ENCODE results near the gene MEG3. TPM values are rescaled to one million over a fixed set of nuclear protein-coding genes. Genes with fewer than 3 reads are reported as not detected.

Gene MEG3
- total RNA-seq = not detected

DNA sequence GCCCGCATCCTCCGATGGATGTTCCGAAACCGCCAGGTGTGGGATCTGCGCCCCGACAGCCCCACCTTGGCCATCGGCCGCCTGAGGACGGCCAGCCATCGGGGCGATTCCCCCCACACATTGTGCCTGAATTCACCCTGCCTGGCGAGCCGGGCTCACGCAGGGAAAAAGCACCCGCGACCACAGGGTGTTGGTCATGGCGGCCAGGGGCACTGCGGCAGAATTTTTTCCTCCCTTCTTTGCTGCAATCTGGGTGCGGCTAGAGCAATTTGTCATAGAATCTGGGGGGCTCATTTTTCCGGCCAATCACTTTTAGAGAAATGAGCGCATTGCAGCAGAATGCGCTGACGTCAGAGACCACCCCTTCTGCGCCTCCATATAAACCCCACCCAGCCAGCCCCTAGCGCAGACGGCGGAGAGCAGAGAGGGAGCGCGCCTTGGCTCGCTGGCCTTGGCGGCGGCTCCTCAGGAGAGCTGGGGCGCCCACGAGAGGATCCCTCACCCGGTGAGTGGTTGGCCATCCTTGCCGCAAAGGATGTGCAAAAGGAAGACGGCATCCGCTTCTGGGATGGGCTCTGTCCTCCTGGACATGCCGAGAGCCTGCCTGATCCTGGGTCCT, at the start of gene MEG3:
Gene MEG3 (plus strand): TSS at position 406 of the 619 bp plus-strand sequence.
- Mint-ChIP-seq H3K9me3 (peaks cover 0 to 10% of the 10 kb centered on the region in 2 donors), H3K27ac (no peak within 1 kb of the TSS), H3K36me3 (peaks cover 0 to 11% of the 10 kb centered on the region in 2 donors)
- DNase-seq (ENCODE audit: low spot score in 2 of 2) (no peak), ATAC-seq (no peak)

DNA sequence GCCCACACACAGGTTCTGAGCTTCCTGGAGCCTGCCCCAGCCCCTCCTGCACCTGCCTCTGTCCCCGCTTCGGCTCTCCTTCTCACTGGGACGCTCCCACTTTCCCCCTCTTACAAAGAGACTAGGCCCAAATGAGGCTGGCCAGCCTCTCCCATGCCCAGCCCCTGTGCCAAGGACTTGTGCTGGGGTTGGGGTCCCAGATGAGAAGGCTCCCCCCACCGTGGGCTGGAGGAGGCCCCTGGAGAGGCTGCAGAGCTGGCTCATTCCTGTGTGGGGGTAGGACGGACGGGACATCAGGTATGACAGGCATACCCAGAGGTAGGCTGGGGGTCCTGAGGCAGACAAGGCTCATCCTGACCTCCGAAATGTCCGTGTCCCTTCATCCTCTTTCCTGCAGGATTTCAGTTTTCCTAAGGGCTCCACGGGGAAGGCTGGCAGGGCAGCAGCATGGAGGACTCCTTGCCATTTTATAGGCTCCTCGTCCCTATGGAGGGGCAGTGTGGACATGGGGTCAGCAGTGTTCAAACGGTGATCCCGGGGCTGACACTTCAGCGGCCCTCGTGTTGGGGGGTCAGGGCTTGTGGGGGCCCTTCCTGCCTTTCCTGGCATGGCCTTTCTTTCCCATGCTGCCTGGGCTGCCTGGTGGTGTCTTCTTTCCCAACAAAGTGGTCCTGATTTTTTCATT, 49.1 kb upstream of the MEG3 start:
- ATAC-seq = no peak
- Mint-ChIP-seq H3K9me3 (no peaks in the 10 kb centered on the region), H3K27ac (no peak overlapping the region), H3K36me3 (no peaks in the 10 kb centered on the region)
- peak in 1 of 2 donors; percentile 30 for DNase-seq (ENCODE audit: low spot score in 2 of 2)

DNA sequence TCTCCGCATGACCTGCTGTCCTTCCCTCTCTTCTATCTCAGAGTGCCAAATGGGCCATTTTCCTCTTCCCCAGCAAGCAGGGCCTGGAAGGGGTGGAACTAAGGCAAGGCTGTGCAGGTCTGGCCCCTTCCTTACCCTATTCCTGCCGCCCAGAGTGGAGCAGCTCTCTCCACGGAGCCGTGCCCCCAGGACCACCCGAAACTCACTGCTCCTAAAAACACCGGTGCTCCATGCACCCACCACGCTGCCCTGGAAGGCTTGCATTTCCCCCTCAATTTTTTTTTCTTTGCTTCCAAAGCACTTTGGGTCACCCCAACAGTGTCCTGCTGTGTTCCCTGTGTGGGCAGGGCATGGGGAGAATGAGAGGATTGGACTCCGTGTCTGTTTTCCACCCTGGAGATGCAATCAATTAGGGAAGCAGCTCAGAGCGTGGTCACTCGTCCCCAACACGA, 48.5 kb upstream of the MEG3 start:
- H3K27ac Mint-ChIP-seq = no peak overlapping the region

DNA sequence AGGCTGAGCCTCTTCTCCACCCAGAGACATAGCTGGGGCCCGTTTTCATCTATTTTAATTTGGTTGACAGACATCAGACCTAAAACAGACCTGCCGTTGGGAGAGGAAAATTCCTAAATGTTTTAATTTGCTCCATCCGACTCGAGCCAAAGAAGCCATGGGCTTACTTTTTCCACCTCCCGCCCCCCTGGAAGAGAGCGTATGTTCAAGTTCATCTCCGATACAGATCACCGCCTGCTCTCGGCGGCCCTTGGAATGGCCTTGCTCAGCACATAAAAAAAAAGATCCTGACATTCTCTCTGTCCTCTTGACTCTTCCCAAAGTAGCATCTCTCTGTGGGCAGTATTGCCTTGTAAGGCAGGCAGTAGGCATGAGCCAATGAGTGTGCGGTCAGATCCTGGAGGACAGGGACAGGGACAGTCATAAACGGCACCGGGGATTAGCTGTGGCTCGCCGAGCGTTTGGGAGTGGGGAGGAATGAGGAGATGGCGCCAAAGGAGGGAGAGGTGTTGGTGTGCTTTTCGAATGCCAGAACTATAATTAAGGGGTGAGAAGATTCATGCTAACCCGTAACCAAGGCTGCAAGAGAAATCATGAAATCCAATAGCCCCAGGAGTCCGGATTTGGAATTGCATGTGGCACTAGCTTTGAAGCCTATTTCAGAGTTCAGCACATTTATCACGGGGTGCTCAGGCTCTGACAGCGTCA, 47.9 kb upstream of the MEG3 start:
- no peak for ATAC-seq
- Mint-ChIP-seq H3K36me3 (no peaks in the 10 kb centered on the region), H3K9me3 (no peaks in the 10 kb centered on the region), H3K27ac (no peak overlapping the region)
- DNase-seq (ENCODE audit: low spot score in 2 of 2) = peak in 1 of 2 donors; percentile 35

More for the DNA sequence above, 48.5 kb upstream of the MEG3 start:
- no peaks in the 10 kb centered on the region for H3K9me3 Mint-ChIP-seq
- no peak for ATAC-seq
- peak in 1 of 2 donors; percentile 23 for DNase-seq (ENCODE audit: low spot score in 2 of 2)
- H3K36me3 Mint-ChIP-seq = no peaks in the 10 kb centered on the region

- Mint-ChIP-seq H3K36me3 (no peaks in the 10 kb centered on the region), H3K27ac (peak overlapping the region in 1 of 2 donors; percentile 36), H3K9me3 (no peaks in the 10 kb centered on the region)
- peak in 1 of 2 donors; percentile 14 for DNase-seq (ENCODE audit: low spot score in 2 of 2)
- ATAC-seq = no peak
These were observed 47.4 kb upstream of the MEG3 start for GRCh38 chr14:100778526-100778882.

GRCh38 chr14:100778951-100779690, 46.8 kb upstream of the MEG3 start:
- DNase-seq (ENCODE audit: low spot score in 2 of 2) (peak in 1 of 2 donors; percentile 45), ATAC-seq (no peak)
- no peaks in the 10 kb centered on the region for H3K9me3 Mint-ChIP-seq
- H3K27ac Mint-ChIP-seq = no peak overlapping the region
- no peaks in the 10 kb centered on the region for H3K36me3 Mint-ChIP-seq

DNA sequence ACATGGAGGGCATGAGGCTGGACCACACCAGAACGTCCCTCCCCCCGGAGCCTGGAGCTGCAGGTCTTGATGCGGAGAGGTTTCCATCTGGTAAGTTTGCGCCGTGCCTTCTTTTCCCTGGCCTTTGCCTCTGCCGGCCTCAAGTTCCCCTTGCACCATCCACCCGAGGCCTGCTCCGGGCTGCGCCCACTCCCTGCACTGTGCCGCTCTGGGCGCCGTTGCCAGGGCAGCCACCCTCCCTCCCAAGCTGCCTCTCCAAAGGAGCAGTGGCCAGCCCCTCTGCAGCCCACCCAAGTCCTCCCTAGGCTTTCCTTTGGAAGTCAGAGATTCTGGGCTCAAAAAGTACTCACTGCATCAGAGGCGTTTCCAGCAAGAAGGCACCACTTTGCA, 46.2 kb upstream of the MEG3 start:
- H3K27ac Mint-ChIP-seq = no peak overlapping the region
- H3K36me3 Mint-ChIP-seq = no peaks in the 10 kb centered on the region
- DNase-seq (ENCODE audit: low spot score in 2 of 2) (peak in 1 of 2 donors; percentile 28), ATAC-seq (no peak)
- no peaks in the 10 kb centered on the region for H3K9me3 Mint-ChIP-seq

- Mint-ChIP-seq H3K36me3 (no peaks in the 10 kb centered on the region), H3K9me3 (no peaks in the 10 kb centered on the region), H3K27ac (no peak overlapping the region)
- DNase-seq (ENCODE audit: low spot score in 2 of 2) (peak in 1 of 2 donors; percentile 25), ATAC-seq (no peak)
These were observed 45.7 kb upstream of the MEG3 start for GRCh38 chr14:100780246-100780645.

GRCh38 chr14:100780646-100781355, 45.1 kb upstream of the MEG3 start:
- no peak for ATAC-seq
- Mint-ChIP-seq H3K9me3 (no peaks in the 10 kb centered on the region), H3K27ac (no peak overlapping the region), H3K36me3 (no peaks in the 10 kb centered on the region)
- DNase-seq (ENCODE audit: low spot score in 2 of 2) = no peak

GRCh38 chr14:100781952-100782351, 44.0 kb upstream of the MEG3 start:
- H3K27ac Mint-ChIP-seq = no peak overlapping the region
- no peaks in the 10 kb centered on the region for H3K9me3 Mint-ChIP-seq
- H3K36me3 Mint-ChIP-seq = no peaks in the 10 kb centered on the region
- DNase-seq (ENCODE audit: low spot score in 2 of 2) (no peak), ATAC-seq (no peak)

DNA sequence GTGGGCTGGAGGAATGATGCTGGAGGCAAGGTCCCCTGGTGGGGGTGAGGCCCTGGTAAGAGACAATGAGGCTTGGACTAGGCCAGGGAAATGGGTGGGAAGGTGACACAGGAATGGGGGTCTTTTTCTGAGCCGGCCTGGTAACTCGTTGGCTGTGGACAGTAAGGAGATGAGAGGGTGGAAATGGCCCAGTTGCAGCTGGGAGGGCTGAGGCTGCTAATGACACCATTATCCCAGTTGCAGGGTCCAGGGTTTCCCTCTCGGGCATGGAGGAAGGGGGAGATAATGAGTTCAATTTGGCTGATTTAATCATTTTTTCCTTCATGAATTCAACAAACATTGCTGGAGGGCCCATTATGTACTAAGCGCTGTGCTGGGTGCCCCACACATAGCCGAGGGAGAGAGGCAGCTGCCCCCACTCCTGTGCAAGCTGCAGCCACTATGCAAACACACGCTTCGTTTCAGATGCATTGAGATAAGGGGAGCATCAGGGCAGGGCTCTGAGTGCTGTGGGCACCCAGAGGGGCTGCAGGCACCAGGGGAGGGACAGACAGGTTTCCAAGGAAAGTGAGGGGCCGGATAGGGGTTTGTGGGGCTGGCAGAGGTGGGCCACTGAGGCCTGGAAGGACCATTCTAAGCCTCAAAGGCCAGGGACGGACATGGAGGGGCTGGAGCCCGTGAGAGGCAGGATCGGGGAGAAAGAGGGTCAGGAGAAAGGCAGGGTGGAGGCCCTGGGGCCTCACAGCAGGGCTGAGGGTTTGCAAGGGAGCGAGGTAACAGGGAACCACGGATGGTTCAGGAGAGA, 43.2 kb upstream of the MEG3 start:
- ATAC-seq (no peak), DNase-seq (ENCODE audit: low spot score in 2 of 2) (no peak)
- Mint-ChIP-seq H3K27ac (no peak overlapping the region), H3K36me3 (no peaks in the 10 kb centered on the region), H3K9me3 (no peaks in the 10 kb centered on the region)

GRCh38 chr14:100783630-100784370, 42.1 kb upstream of the MEG3 start:
- H3K9me3 Mint-ChIP-seq = no peaks in the 10 kb centered on the region
- no peak overlapping the region for H3K27ac Mint-ChIP-seq
- H3K36me3 Mint-ChIP-seq = no peaks in the 10 kb centered on the region
- DNase-seq (ENCODE audit: low spot score in 2 of 2) (no peak), ATAC-seq (no peak)

DNA sequence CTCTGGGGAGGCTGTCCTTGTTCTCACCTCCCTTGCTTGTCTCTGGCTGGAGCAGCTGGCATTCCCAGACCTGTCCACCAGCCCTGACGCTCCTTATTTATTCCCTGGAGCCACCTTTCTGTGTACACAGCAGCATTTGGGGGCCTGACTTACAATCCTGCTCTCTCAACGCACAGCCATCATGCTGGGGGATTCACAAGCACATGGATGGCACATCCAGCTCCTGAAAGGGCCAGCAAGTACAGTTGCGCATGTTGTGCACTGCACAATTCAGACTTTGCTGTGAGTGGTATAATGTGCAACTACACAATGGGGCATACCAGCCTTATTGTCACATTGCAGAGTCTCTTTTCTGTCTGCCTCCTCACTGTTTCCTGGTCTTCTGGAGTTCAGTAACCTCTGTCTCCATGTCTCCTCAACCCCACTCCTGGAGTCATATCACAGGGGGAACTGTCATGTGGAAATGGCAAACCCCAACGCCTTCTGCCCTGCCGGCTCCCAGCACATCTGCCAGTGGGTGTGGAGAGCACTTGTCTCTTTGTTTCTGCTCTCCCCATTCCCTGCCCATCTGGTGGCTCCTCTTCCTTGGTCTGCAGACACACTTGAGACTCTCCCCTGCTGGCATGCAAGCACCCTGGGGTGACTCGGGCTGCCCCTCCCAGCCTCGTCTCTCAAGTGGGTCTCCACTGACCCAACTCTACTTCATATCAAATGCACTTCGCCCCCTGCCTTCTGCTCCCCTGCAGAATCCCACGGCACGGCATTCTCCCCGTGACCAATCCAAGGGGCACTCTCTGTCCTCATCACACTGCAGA, 41.2 kb upstream of the MEG3 start:
- H3K36me3 Mint-ChIP-seq = no peaks in the 10 kb centered on the region
- peak overlapping the region in 1 of 2 donors; percentile 31 for H3K27ac Mint-ChIP-seq
- DNase-seq (ENCODE audit: low spot score in 2 of 2) = no peak
- ATAC-seq = no peak
- H3K9me3 Mint-ChIP-seq = no peaks in the 10 kb centered on the region

GRCh38 chr14:100785338-100785615, 40.6 kb upstream of the MEG3 start:
- peak overlapping the region in 1 of 2 donors; percentile 31 for H3K27ac Mint-ChIP-seq
- H3K9me3 Mint-ChIP-seq = no peaks in the 10 kb centered on the region
- DNase-seq (ENCODE audit: low spot score in 2 of 2) (no peak), ATAC-seq (no peak)
- no peaks in the 10 kb centered on the region for H3K36me3 Mint-ChIP-seq

DNA sequence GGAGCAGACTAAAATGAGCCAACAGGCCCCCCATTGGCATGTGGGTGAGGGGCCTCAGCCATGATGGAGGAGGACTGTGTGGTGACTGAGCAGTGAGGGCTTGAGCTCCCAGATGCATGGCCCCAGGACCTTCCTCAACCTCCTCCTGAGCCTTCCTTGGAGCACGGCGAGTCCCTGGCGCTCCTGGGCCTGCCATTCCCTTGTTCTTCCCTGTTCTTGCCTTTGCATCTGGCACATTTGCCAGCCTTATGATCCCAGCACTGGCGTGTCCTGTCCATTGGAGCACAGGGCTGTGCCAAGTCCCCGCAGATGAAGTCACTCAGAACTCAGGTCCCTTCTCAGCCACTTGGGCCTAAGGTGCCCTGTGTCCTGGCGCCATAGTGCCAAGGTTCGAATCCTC, 40.3 kb upstream of the MEG3 start:
- DNase-seq (ENCODE audit: low spot score in 2 of 2) (no peak), ATAC-seq (no peak)
- no peak overlapping the region for H3K27ac Mint-ChIP-seq
- H3K9me3 Mint-ChIP-seq = no peaks in the 10 kb centered on the region
- no peaks in the 10 kb centered on the region for H3K36me3 Mint-ChIP-seq

Measured in activated naive CD4-positive, alpha-beta T cell treated with anti-CD3 and anti-CD28 coated beads, Interleukin-2, amount 50 U/mL, for 72 hours (primary cell).